Prostate gland (tissue), 2 donors: ENCODE results near the gene FLRT1.

Experiments used
- POLR2A ChIP-seq: fragments of 450-650 bp; IDR thresholded peaks from one replicate; pipeline ENCODE4 v1.6.1; 2016; ENCODE audit warnings: antibody characterized with exemption, mild to moderate bottlenecking
- TF ChIP-seq, protein P1 (sequence below), 4 experiments: fragments of 200-600 bp in 2 of 4; fragments of 450-650 bp in 2 of 4; sonication (generic) in 2 of 4; IDR thresholded peaks; 1 replicate in 3 of 4; 2 replicates in 1 of 4; pipeline ENCODE4 v1.5.1; 2016 to 2019; ENCODE audit warnings: antibody characterized with exemption in 4 of 4, mild to moderate bottlenecking in 2 of 4, moderate library complexity in 2 of 4

GRCh38 chr11:63997104-63997700 is 38.5 kb upstream of the FLRT1 start:
- no peak for TF ChIP-seq POLR2A
- TF ChIP-seq, protein P1, sequence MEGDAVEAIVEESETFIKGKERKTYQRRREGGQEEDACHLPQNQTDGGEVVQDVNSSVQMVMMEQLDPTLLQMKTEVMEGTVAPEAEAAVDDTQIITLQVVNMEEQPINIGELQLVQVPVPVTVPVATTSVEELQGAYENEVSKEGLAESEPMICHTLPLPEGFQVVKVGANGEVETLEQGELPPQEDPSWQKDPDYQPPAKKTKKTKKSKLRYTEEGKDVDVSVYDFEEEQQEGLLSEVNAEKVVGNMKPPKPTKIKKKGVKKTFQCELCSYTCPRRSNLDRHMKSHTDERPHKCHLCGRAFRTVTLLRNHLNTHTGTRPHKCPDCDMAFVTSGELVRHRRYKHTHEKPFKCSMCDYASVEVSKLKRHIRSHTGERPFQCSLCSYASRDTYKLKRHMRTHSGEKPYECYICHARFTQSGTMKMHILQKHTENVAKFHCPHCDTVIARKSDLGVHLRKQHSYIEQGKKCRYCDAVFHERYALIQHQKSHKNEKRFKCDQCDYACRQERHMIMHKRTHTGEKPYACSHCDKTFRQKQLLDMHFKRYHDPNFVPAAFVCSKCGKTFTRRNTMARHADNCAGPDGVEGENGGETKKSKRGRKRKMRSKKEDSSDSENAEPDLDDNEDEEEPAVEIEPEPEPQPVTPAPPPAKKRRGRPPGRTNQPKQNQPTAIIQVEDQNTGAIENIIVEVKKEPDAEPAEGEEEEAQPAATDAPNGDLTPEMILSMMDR (IDR thresholded peaks at IDR 0.05): no peak
